HPDE6-E6E7 (cell line): ENCODE measurements around the gene ELOVL7.
"Not testable (repeated sequence)": the region's sequence is repeated elsewhere in the genome, so short reads cannot be mapped to it uniquely, and the experiment has no call there.

Experiments
- DNase-seq: peaks from one replicate; pipeline ENCODE4 v3.0.0; 2011; ENCODE audit warnings: missing footprints; ENCODE audit errors: extremely low spot score

The ELOVL7 gene

DNA sequence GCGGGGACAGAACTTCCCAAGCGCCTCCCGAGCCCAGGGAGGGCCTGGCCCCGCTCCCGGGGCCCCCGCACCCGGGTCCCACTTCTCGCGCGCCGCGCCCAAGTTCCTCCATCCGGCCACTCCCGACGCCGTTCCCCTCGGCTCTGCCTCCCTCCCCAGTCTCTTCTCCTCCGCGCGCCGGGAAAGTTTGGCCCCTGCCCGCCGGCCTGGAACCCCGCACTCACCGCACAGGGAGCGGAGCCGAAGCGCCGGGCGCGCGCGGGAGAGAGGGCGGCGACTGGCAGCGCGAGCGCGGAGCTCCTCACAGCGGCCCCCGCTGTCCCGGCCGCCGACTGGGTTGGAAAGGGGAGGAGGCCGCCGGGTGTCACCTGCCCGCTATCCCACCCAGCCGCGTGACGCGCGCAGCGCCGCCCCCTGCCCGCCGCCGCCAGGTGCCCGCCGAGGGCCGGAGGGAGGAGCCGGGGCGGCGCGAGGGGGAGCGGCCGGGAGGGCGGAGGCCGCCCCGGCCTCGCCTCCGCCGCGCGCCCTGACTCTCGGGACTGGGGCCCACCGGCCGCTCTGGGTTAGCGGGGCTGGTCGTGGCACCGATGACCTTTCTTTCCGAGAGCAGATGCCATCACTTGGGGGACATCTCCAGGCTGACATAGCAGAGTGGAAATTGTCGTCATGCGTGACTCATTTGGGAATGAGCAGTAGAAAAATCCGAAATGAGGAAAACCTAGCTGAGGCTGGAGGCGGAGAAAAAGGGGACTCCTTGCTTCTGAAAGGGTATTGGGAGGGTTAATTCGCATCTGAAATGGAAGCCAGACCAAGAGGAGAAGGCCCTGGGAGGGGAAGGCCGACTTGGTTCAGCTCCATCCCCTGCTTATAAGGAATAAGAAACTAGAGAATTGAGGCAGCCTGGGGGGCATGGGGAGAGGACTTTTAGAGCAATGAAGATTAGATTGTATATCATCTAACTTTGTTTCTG is at the start of gene ELOVL7:
TSS of gene ELOVL7 (minus strand) at position 334 of the 970 bp plus-strand sequence. CDS start 56,872 bp downstream, outside the sequence.
- DNase-seq = peak; percentile 70

DNA sequence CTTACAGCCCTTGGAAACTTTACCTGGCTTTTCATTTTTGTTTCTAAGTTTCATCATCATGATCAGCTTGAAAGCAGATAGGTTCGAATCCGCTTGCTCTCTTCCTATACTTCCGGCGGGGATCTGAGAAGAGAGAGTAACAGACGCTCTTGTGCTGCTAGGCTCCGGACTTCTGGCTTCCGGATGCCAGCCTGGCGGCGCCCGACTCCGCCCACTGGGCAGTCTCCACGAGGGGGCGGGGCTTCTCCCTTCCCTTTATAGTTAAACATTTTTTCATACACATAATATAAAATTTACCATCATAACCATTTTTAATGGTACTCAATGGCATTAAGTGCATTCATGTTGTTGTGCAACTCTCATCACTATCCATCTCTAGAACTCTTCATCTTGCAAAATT is 49.5 kb upstream of the ELOVL7 start:
- DNase-seq = no peak

DNA sequence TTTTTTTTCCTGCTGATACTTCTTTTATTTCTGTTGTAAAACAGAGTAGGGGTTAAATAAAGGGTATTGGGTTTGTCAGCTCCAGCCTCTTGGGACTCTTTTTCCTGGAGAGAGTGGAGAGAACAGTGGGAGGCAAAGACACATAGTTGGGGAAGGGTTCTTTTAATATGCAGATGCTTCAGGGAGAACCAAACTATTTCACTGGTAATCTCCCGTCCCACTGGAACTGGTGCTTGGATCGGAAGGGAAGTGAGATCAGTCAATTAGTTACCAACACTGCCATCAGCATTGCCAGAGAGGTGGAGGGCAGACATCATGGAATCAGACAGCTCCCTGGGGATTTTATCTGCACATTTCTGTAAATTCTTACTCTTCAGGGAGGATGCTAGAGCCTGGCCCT is 47.6 kb upstream of the ELOVL7 start:
- no peak for DNase-seq

DNA sequence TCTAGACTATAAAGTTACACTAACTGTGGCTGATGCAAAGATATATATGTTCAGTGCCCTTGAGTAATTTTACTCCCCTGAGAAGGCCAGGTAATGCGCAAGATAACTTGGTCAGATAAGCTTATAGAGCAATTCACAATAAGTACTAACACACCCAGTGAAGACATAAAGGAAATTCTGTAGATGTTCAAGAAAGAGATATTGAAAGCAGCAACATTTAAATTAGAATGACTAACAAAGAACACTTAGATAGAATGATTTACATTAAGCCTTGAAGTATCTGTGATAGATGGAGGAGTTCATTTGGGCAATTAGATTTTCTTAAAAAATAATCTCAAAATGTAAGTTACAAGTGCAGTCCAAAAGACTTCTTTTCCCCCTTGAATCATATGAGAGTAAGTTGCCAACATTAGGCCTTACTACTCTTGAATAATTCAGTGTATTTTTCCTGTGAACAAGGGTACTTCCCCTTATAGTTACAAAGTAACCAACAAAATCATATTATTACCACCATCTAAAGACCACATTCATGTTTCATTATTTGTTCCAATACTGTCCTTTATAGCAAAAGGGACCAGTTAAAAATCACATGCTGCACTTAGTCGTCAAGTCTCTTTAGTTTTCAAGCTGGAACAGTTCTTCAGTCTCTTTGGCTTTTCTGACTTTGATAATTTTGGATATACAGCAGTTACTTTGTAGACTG is 44.4 kb upstream of the ELOVL7 start:
- no peak for DNase-seq

DNA sequence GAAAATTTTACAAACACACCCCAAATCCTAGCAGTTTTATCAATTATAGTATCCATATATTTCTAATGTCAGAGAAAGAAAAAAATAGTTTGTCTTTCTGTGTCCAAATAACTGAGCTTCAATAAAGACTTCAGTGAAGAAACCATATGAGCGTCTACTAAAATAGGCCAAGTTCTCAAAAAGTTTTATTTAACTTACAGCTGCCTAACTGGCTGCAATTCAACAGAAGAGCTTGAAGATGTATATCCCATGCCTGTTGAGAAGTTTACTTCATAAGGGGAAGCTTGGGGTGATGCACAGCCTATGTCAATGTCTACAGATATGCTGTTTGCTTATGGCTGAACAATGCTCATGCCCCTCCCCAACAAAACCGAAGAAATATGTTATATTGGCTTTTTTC is 43.7 kb upstream of the ELOVL7 start:
- no peak for DNase-seq

DNA sequence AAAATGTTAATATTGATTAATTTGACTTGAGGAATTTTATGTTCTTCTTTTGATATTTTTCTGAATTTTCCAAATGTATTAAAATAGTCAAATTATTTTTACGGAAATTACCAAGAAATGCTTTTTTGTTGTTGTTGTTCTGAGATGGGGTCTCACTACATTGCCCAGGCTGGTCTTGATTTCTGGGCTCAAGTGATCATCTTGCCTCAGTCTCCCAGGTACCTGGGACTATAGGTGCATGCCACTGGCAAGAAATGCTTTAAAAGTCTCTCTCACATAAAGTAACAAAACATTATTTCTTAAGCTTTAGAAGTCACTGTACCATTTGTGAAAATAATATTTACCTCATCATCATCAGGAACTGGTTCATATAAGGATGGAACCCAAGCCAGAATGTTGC is 43.0 kb upstream of the ELOVL7 start:
- DNase-seq = no peak

DNA sequence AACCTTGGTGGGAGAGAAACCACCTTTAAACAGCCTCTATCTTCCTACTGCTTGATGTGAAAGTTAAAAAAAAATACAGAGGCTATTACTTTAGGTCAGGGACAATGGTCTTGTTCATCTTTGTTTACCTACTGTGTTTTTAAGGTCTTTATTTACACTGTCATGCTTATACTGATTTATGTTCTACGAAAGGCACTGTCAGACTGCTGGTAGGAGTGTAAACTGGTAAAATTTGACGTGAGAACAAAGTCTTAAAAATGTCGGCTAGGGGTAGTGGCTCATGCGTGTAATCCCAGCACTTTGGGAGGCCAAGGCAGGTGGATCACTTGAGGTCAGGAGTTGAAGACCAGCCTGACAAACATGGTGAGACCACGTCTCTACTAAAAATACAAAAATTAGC is 42.1 kb upstream of the ELOVL7 start:
- no peak for DNase-seq

DNA sequence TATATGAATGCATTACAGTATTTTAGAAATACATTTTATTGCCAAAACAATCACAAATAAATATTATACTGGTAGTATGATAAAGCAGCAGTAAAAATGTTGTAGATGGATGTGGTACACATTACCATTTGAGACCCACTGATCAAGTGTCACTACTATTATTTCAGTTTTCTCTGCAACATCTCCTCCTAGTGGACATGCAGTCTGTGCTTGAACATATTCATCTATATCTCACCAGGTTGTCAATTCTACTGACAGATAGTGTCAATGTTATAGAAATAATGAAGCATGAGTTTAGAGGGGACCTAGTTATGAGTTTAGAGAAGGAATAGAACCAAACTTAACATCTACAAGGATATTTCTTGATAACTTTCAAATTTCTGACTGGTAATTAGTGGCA is 39.2 kb upstream of the ELOVL7 start:
- no peak for DNase-seq

DNA sequence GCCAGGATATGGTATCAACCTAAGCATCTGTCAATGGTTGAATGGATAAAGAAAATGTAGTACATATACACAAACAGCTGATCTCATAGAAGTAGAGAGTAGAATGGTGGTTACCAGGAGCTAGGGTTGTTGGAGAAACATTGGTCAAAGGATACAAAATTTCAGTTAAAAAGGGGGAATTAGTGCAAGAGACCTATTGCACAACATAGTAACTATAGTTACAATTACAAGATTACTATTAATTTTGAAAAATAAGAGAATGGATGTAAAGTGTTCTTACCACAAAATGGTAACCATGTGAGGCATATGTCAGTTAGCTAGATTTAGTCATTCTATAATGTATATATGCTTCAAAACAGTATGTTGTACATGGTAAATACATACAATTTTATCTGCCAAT is 28.8 kb upstream of the ELOVL7 start:
- no peak for DNase-seq

DNA sequence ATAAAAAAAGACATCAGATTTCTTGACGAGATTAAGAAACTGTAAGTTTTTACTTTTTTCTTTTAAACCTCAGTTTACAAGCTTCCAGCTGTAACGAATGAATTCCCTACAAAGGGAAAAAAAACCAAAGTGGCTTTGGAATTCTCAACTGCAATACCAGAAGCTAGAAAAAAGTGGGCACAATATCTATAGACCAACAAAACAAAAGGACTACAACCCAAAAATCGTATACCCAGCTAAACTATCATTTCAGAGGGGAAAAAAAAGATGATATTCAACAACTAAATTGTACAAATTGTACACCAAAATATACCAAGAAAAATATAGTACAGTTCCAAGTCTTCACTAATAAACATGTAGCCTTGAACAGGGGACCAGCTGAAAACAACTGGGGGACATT is 26.8 kb upstream of the ELOVL7 start:
- no peak for DNase-seq

DNA sequence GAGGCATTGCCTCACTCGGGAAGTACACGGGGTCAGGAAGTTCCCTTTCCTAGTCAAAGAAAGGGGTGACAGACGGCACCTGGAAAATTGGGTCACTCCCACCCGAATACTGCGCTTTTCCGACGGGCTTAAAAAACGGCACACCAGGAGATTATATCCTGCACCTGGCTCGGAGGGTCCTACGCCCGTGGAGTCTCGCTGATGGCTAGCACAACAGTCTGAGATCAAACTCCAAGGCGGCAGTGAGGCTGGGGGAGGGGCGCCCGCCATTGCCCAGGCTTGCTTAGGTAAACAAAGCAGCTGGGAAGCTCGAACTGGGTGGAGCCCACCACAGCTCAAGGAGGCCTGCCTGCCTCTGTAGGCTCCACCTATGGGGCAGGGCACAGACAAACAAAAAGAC is 16.5 kb upstream of the ELOVL7 start:
- DNase-seq = not testable (repeated sequence)

DNA sequence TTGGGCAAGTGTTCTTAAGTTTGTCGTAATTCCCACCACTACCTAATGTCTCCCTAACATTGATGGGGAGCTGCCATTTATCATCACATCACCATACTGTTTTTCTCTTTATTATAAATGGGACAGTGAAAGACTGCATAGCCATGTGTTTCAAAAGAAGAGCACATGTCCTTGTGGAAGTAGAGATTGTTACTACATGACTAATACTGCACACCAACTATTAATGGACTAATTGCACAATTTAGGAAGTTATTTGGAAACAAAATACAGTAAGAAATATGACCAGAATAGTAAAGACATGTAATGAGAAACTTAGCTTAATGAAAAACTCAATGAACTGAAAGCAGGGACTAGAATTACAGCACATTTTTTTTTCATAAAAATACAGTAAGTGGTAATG is 12.0 kb upstream of the ELOVL7 start:
- DNase-seq = peak; percentile 23

DNA sequence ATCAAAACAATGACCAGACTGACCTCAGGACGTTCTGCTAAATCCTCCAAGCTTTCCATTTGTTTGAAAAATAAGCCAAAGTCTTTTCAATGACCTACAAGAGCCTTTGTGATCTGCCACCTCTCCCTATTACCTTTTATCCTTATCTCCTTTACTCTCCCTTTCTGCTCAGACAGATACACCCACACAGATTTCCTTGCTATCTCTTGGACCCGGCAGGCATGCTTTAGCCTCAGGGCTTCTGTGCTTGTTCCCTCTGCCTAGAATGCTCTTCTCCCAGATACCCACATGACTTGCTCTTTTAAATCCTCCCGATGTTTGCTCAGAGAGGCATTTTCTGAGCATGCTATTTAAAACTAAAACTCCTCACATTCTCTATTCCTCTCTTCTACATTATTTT is 8.9 kb upstream of the ELOVL7 start:
- no peak for DNase-seq

DNA sequence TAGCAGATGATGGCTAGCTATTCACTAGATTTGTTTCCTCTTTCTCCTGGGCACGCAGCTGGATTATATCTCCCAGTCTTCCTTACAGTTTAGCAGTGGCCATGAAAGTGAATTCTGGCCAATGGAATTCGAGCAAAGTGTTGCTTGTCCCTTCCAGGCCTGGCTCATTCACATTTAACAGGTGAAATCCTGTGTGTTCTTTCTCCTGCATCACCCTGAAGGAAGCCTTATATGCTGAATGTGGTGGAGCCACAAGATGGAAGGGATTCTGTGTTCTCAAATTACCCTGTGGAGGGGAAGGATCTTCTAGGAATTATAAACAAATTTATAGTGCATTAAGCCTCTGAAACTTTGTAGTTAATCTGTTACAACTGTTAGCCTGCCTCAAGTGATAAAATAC is 8.2 kb upstream of the ELOVL7 start:
- no peak for DNase-seq

DNA sequence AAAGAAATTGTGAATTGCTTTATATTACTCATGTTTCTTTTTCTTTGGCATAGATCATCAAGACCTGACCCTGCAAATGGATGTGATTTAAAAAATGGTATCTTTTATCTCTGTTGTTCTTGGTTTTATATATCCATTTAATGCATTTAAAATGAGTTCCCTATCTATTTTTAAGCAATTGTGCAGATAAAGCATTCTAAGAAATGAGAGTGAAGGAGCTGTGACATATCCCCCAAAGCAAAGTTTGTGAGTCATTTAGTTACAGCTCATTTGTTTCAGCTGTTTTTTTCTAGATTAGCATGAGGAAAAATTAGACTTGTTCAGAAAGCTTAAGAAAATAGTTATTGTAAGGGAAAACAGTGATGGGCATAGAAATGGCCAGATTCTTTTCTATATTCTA is 7.6 kb upstream of the ELOVL7 start:
- DNase-seq = no peak

DNA sequence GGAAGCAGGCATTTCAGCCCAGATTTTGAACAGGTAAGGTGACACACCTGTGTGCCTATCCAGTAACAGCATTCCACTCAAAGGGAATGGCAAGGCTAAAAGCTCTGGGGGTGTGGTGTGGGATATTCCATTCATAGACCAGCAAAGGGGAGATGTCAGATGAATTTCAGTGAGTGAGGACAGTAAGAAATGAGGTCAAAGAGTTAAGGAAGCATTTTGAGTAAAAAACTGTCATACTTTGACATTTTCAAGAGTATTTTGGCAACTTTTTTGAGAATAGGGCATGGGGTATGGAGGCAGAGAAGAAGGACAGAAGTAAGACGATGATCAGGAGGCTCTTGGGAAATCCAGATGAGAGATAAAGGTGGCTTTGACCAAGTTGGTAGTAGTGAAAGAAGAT is 2.2 kb upstream of the ELOVL7 start:
- no peak for DNase-seq

DNA sequence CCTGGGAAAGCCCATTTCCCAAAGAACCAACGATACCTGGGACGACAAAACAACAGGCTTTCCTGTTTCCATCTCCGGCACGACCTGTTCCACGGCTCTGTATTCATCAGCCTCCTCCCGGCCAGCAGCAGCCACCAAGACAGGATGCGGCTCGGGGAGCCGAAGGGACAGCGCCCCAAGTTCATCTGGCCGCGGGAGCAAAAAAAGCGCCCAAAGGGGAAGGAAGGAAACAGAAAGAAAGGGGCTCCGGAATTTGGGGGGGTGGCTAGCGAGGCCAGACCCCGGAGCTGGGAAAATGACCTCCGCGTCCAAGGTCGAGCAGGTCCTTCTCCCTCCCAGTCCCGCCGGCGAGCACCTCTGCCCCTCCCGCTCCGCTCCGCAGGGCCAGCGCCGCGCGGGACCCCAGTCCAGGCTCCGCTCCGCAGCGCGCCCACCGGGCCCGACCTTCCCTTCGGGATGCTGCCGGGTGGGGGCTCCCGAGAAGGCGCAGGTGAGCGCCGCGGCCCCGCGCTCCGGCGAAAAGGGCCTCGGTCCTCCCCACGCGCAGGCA is 608 bp downstream of the ELOVL7 start:
- DNase-seq = peak; percentile 27

DNA sequence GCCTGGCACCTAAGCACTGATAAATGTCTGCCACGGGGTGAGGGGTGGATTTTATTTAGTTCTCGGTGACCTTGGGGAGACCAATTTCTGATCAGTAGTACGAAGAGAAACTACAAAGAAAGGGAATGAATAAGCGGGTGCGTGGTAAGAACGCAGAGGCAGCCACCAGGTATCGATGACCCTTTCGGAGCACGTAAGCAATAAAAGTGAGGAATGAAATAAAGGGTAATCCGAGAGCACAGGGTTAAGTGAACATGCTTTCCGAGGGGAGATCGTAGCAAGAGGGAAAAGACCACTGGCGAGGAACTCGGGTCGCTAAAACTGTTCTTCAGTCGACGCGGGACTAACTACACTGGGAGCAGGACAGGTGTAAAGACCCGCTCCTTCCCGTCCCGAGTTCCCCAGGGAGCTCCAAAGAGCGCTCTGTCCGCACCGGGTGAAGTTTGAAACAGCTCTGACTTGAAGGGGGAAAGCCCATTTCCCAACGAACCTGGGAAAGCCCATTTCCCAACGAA is 1.1 kb downstream of the ELOVL7 start:
- DNase-seq = no peak

DNA sequence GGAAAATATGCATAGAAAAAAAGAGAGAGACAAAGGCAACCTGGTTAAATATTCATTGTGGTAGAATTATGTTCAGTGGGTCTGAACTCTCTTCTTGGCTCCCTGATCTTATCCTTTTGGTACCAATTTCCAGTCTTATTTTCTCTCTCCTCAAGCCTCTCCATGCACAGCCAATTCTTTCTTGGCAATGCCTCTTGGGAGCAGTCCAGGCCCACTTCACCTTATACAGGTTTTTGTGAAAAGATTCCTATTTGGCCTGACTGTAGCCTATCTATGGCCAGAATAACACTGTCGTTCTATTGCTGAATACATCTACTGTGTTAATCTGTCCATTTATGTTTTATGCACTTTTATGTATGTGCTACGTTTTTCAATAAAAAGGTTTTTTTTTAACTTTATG is 2.7 kb downstream of the ELOVL7 start:
- DNase-seq = no peak

DNA sequence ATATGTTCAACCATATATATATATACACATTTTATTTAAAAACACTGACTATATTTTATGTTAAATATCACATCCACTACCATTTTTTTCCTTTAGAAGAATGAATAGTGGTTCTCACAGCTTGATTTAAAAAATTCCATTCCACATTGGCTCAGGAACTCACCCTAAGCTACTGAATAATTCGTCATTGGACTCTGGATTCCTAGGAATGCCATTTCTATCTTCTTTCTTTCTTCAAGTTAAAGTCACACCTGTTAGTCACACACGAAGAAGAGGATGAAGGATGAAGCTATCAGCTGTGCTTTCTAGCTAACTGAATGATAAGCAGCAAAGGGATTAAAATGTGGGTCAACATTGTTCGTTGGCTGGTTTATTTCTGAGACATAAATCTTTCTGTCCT is 7.9 kb downstream of the ELOVL7 start:
- no peak for DNase-seq

DNA sequence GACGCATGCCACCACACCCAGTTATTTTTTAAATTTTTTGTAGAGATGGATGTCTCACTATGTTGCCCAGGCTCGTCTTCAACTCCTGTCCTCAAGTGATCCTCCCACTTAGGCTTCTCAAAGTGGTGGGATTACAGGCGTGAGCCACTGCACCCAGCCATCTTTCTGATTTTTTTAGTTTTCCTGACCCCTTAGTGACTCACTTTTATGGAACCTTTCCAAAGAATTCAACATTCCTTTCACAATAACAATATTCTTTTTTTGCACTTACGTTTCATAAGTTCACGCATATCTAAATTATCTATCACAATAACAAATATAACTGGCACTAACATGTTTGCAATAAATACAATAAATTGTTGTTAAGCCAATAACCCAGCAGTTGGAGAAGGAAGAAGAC is 8.5 kb downstream of the ELOVL7 start:
- DNase-seq = no peak

DNA sequence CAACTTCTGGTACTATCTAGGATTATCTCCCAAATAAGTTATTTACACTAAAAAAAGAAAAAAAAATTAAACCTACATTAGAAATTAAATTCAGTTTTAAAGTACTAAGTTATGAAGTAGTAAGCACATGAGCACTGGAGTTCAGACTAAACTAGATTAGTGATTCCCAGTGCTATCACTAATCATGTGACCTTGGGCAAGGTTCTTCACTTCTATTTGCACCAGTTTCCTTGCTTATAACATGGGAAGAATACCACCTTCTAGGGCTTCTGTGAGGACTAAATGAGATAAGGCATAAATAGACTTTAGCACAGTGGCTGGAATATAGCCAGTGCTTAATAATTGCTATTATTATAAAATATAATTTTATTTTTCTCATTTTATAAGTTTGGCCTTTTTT is 10.5 kb downstream of the ELOVL7 start:
- DNase-seq = no peak
